ENCODE measurements around the gene MAP2K2.

Gene MAP2K2

GRCh38 chr19:4077800-4078684 is 45.9 kb downstream of the MAP2K2 start:
- DNase-seq: no peak

GRCh38 chr19:4077007-4077374 is 46.9 kb downstream of the MAP2K2 start:
- no peak for DNase-seq

GRCh38 chr19:4075373-4075772 is 48.5 kb downstream of the MAP2K2 start:
- DNase-seq: no peak

GRCh38 chr19:4071610-4072009 is 52.3 kb downstream of the MAP2K2 start:
- DNase-seq: no peak

- DNase-seq: no peak
These were observed 54.5 kb downstream of the MAP2K2 start for GRCh38 chr19:4069331-4069959.

- no peak for DNase-seq
These were observed 55.6 kb downstream of the MAP2K2 start for GRCh38 chr19:4068047-4068966.

- no peak for DNase-seq
These were observed 56.4 kb downstream of the MAP2K2 start for GRCh38 chr19:4067396-4068046.

GRCh38 chr19:4066682-4067395 is 57.1 kb downstream of the MAP2K2 start, which contains the start of gene ZBTB7A:
Gene ZBTB7A (minus strand): TSS chr19:4066899. CDS start chr19:4055232, 11,667 bp downstream.
- peak; percentile 65 for DNase-seq

- DNase-seq: no peak
These were observed 57.7 kb downstream of the MAP2K2 start for GRCh38 chr19:4066176-4066606.

- peak; percentile 89 for DNase-seq
These were observed 58.3 kb downstream of the MAP2K2 start for GRCh38 chr19:4065430-4066175.

GRCh38 chr19:4064496-4065260 is 59.2 kb downstream of the MAP2K2 start:
- peak; percentile 45 for DNase-seq

- no peak for DNase-seq
These were observed 59.8 kb downstream of the MAP2K2 start for GRCh38 chr19:4064149-4064495.

GRCh38 chr19:4063369-4064148 is 60.4 kb downstream of the MAP2K2 start:
- no peak for DNase-seq

- DNase-seq: no peak
These were observed 61.2 kb downstream of the MAP2K2 start for GRCh38 chr19:4062419-4063368.

- DNase-seq: no peak
These were observed 62.1 kb downstream of the MAP2K2 start for GRCh38 chr19:4061683-4062418.

- DNase-seq: peak; percentile 65
These were observed 62.7 kb downstream of the MAP2K2 start for GRCh38 chr19:4061178-4061682.

- DNase-seq: no peak
These were observed 63.2 kb downstream of the MAP2K2 start for GRCh38 chr19:4060621-4061177.

All from NCI-H226 (cell line).